Muscle layer of colon (tissue), 2 donors: ENCODE data around the gene RAMP1.
"Not testable (repeated sequence)": the region's sequence is repeated elsewhere in the genome, so short reads cannot be mapped to it uniquely, and the experiment has no call there.

Experiments used
- H3K27ac ChIP-seq: one replicate; pipeline ENCODE4 v1.7.0; 2013; ENCODE audit warnings: low read depth, mild to moderate bottlenecking, low read length, moderate library complexity
- H3K27me3 ChIP-seq, 2 donors: one replicate each; pipeline ENCODE4 v1.7.0; 2013; ENCODE audit warnings: low read length in 2 of 2, mild to moderate bottlenecking in 2 of 2; ENCODE audit not compliant: insufficient read depth in 2 of 2, control insufficient read depth in 1 of 2
- H3K36me3 ChIP-seq: one replicate; pipeline ENCODE4 v1.7.0; 2013; ENCODE audit warnings: mild to moderate bottlenecking, low read length; ENCODE audit not compliant: insufficient read depth
- H3K4me1 ChIP-seq: one replicate; pipeline ENCODE4 v1.7.0; 2013; ENCODE audit warnings: mild to moderate bottlenecking, low read length; ENCODE audit not compliant: insufficient read depth
- H3K4me3 ChIP-seq, 2 donors: one replicate each; pipeline ENCODE4 v1.7.0; 2013; ENCODE audit warnings: low read length in 2 of 2, low read depth in 1 of 2, mild to moderate bottlenecking in 1 of 2, moderate library complexity in 1 of 2
- H3K9ac ChIP-seq: one replicate; pipeline ENCODE4 v1.7.0; 2013; ENCODE audit warnings: low read length
- H3K9me3 ChIP-seq: one replicate; pipeline ENCODE4 v1.7.0; 2013; ENCODE audit warnings: mild to moderate bottlenecking, low read length
- donor health status: abdominal sarcoma.
- donor health status: Adenocarcinoma of cecum.

RAMP1 gene

DNA sequence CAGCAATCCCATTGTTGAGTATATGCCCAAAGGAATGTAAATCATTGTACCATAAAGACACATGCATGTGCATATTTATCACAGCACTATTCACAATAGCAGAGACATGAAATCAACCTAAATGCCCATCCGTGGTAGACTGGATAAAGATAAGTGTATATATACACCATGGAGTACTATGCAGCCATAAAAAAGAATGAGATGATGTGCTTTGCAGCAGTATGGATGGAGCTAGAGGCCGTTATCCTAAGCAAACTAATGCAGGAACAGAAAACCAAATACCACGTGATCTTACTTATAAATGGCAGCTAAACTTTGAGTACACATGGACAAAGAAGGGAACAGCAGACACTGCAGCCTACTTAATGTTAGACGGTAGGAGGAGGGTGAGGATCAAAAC is 18.4 kb upstream of the RAMP1 start:
- Histone ChIP-seq H3K4me3 (no peak overlapping the region), H3K36me3 (no peaks in the 10 kb centered on the region), H3K9me3 (no peaks in the 10 kb centered on the region), H3K4me1 (no peaks in the 10 kb centered on the region), H3K27ac (no peak overlapping the region), H3K9ac (no peak overlapping the region), H3K27me3 (no peaks in the 10 kb centered on the region)

DNA sequence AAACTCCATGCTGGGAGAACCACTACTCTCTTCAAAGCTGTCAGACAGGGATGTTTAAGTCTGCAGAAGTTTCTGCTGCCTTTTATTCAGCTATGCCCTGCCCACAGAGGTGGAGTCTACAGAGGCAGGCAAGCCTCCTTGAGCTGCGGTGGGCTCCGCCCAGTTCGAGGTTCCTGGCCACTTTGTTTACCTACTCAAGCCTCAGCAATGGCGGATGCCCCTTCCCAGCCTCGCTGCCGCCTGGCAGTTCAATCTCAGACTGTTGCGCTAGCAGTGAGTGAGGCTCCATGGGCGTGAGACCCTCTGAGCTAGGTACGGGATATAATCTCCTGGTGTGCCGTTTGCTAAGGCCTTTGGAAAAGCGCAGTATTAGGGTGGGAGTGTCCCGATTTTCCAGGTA is 10.5 kb upstream of the RAMP1 start:
- H3K36me3 ChIP-seq, H3K4me3 ChIP-seq, H3K27ac ChIP-seq, H3K27me3 ChIP-seq, H3K9me3 ChIP-seq, H3K9ac ChIP-seq, H3K4me1 ChIP-seq: not testable (repeated sequence)

DNA sequence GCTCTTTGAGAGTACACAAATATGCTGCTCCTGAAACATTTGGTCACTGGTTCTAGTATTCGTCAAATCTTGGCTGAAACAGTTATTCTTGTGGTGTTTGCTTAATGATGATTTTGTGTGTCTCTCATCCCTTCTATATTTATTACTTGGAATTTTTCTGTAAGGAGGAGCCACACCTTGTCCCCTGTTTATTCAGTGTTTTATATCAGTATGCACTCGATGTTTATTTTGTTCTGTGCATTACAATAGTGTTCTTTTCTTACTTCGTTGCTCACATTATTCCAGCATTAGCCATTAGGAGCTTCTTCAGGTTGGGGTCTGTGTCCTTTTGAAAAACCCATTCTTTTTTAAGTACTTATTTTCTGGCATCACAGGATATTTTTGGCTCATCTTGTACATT is 5.1 kb upstream of the RAMP1 start:
- peaks cover 7% of the 10 kb centered on the region for H3K4me1 ChIP-seq
- no peaks in the 10 kb centered on the region for H3K9me3 ChIP-seq
- no peak overlapping the region for H3K4me3 ChIP-seq
- no peaks in the 10 kb centered on the region for H3K36me3 ChIP-seq
- no peak overlapping the region for H3K9ac ChIP-seq
- H3K27me3 ChIP-seq, result no peaks in the 10 kb centered on the region
- H3K27ac ChIP-seq, result no peak overlapping the region

DNA sequence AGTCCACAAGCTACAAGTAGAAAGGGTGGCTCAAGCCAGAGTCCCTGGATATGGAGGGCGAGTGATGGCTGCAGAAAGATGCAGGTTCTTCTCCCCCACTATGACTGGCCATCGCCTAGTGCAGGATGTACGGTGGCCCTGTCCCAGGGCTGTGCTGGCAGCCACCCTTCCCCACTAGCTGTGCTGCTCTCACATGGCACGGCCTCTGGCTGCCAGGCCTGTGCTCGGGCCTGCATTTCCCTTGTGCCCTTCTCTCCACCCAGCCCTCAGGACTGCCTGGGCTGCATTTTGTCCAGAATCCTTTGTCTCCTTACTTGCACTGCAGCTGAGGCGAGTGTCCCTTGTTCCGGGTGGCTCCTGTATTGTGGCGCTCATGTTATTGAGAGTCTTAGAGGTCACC is 1.6 kb upstream of the RAMP1 start:
- Histone ChIP-seq H3K4me3 (no peak overlapping the region), H3K27me3 (no peaks in the 10 kb centered on the region), H3K9ac (no peak overlapping the region)

DNA sequence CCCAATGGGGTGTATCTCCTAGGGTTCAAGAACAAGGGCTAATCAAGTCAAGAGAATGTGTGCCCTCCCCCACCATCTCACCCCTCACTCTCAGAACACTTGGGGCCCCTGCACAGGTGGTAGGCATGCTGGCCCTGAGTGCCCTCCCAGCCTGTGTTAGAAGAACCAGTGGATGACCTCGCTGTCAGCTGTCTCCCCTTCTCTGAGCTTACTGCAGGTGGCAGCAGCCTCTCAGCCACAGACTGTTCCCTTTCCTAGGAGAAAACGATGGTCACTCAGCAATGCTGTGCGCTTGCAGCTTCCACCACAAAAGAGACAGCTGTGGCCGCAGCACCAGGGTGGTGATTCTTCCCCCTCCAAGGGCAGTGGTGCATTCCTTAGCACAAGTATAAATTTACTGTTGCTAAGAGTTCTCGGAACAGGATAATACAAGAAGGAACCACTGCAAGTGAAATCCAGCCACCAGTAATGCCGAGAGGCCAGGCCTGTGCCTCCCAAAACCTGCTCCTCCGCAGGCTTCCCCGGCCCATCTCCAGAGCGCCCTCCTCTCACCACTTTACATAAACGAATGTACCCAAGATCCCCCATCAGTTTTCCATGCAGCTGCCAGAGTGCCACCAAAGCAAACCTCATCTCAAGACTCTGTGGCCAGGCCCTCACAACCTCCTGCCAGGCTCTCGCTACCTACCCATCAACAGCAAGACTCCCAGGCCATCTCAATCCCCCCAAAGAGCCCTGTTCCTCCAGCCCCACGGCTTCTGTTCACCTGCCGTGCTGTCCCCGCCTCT is 935 bp upstream of the RAMP1 start:
- no peaks in the 10 kb centered on the region for H3K9me3 ChIP-seq
- no peaks in the 10 kb centered on the region for H3K36me3 ChIP-seq
- no peaks in the 10 kb centered on the region for H3K27me3 ChIP-seq
- peaks cover 26% of the 10 kb centered on the region for H3K4me1 ChIP-seq
- peak overlapping the region; percentile 41 to 60 for H3K4me3 ChIP-seq
- peak overlapping the region; percentile 12 for H3K9ac ChIP-seq
- peak overlapping the region; percentile 93 for H3K27ac ChIP-seq

More for the DNA sequence above, 1.6 kb upstream of the RAMP1 start:
- no peak overlapping the region for H3K27ac ChIP-seq
- peaks cover 19% of the 10 kb centered on the region for H3K4me1 ChIP-seq
- H3K9me3 ChIP-seq, result no peaks in the 10 kb centered on the region
- no peaks in the 10 kb centered on the region for H3K36me3 ChIP-seq

DNA sequence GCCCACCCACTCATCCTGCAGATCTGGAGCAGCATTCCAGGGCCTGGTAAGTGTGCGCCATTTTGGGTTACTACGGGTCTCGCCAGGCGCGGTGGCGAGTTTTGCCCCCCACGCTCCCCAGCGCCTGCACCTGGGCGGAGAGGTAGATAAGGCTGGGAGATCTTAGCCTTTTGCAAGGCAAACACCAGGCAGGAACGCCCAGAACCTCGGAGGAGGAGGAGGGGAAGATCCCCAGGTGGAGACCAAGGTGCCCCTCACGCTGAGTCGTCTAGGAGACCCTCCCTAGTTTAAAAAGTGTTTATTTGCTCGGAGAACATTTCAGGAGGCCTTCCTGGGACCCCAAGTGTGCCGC is 365 bp upstream of the RAMP1 start:
- Histone ChIP-seq H3K36me3 (no peaks in the 10 kb centered on the region), H3K27me3 (no peaks in the 10 kb centered on the region), H3K9ac (peak overlapping the region; percentile 12)

DNA sequence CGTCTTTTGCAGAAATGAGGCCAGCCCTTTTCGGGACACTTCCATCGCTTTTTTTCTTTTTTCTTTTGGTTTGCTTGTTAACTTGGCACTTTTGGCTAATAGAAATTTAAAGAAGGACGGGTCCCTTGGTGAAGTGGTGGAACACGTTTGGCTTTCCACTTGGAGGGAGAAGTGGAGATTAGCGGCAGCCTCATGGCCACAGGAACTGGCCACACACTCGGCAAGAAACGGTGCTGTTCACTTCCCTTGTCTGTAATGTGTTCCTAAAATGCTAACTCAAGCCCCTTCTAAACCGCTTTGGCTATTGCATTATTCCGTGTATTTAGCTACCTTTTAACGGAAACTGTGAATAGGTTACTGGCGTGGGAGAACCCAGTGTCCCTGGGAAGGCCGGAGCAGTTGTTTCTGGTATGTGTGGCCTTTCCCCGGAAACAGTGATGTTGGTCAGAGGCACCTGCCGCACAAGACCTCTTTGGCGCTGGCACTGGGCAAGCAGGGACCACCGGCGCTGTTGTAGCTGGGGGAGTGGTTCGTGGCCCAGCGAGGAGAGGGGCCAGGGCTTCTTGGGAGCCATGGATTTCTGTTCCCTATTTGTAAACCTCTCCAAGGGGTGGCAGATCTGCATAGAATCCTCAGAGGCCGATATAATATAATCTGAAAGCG is 981 bp downstream of the RAMP1 start:
- Histone ChIP-seq H3K36me3 (no peaks in the 10 kb centered on the region), H3K9me3 (no peaks in the 10 kb centered on the region), H3K27ac (peak overlapping the region; percentile 71), H3K27me3 (no peaks in the 10 kb centered on the region), H3K4me1 (peaks cover 45% of the 10 kb centered on the region), H3K4me3 (peak overlapping the region; percentile 67 to 71), H3K9ac (peak overlapping the region; percentile 83)

More for the DNA sequence above, 365 bp upstream of the RAMP1 start:
- H3K27ac ChIP-seq, result peak overlapping the region; percentile 93
- no peaks in the 10 kb centered on the region for H3K9me3 ChIP-seq
- H3K4me1 ChIP-seq, result peaks cover 32% of the 10 kb centered on the region
- H3K4me3 ChIP-seq, result peak overlapping the region; percentile 41 to 60

DNA sequence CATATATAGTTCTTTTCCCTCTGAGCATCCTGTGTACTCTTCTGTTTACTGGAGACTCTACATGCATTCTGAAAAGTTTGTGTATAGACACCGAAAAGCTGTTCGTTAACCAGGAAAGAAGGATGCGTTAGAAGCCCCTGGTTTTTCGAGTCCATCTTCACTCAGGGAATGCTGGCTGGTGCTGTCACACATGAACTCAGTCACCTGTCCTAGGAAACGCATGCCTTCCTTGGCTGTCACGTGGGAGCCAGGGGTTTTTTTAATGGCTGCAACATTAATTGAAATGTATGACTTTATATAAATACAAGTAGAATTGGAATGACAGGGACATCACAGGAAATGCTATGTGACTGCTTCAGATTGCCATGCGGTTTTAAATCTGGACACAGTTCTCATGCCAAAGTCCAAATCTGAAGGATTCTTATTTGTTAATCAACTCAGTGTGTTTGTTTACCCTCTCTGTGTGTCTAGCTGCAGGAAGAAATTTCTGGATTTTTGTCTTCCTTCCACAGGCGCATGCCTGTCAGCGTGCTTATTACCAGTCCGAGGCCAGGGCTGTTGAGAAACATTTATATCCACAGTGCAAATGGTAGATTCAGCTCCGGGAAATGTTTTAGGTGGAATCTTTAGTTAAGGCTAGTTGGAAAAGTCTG is 2.6 kb downstream of the RAMP1 start:
- Histone ChIP-seq H3K4me3 (no peak overlapping the region), H3K27ac (peak overlapping the region; percentile 83), H3K4me1 (peaks cover 60% of the 10 kb centered on the region), H3K27me3 (no peaks in the 10 kb centered on the region), H3K36me3 (peaks cover under 1% of the 10 kb centered on the region), H3K9ac (no peak overlapping the region), H3K9me3 (no peaks in the 10 kb centered on the region)

DNA sequence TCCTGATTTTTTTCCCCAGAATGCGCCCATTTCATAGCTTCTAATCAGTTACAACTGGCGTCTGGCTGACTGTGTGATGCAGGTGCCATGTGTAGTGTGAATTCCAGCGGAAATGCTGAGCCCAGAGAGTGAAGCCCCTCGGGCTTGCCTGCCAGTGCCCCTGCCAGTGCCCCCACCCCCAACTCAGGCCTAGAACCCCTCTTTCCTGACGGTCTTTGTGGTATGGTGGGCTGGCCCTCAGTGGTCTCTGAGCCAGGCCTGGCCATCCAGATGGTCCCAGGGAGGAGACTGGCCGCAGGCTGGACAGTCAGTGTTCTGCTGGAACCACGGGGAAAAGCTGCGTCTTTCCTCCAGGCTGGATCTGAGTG is 3.1 kb downstream of the RAMP1 start:
- Histone ChIP-seq H3K36me3 (peaks cover 5% of the 10 kb centered on the region), H3K4me3 (peak overlapping the region in 1 of 2 donors; percentile 20), H3K27me3 (no peaks in the 10 kb centered on the region), H3K9me3 (no peaks in the 10 kb centered on the region), H3K4me1 (peaks cover 65% of the 10 kb centered on the region), H3K9ac (peak overlapping the region; percentile 53), H3K27ac (peak overlapping the region; percentile 83)

DNA sequence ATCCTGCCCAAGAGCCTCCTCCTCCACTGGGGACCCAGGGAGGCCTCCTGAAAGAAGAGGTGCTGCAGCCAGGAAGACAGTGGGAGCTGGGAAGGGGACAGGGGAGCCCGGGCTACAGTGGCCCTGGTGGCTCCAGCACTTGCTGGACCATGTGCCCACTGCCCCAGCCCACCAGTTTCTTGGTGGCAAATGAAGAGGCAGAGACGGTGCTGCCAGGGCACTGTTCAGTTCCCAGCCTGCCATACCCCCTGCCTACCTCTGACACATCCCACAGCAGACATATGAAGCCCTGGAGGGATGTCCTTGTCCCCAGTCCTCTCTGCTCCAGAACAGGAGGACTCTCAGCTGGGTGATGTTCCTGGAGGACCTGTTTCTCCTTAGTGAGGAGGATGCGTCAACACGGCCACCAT is 3.7 kb downstream of the RAMP1 start:
- no peaks in the 10 kb centered on the region for H3K27me3 ChIP-seq
- peak overlapping the region in 1 of 2 donors; percentile 20 for H3K4me3 ChIP-seq
- peak overlapping the region; percentile 83 for H3K27ac ChIP-seq
- peaks cover 71% of the 10 kb centered on the region for H3K4me1 ChIP-seq
- peak overlapping the region; percentile 53 for H3K9ac ChIP-seq
- peaks cover 9% of the 10 kb centered on the region for H3K36me3 ChIP-seq
- no peaks in the 10 kb centered on the region for H3K9me3 ChIP-seq

DNA sequence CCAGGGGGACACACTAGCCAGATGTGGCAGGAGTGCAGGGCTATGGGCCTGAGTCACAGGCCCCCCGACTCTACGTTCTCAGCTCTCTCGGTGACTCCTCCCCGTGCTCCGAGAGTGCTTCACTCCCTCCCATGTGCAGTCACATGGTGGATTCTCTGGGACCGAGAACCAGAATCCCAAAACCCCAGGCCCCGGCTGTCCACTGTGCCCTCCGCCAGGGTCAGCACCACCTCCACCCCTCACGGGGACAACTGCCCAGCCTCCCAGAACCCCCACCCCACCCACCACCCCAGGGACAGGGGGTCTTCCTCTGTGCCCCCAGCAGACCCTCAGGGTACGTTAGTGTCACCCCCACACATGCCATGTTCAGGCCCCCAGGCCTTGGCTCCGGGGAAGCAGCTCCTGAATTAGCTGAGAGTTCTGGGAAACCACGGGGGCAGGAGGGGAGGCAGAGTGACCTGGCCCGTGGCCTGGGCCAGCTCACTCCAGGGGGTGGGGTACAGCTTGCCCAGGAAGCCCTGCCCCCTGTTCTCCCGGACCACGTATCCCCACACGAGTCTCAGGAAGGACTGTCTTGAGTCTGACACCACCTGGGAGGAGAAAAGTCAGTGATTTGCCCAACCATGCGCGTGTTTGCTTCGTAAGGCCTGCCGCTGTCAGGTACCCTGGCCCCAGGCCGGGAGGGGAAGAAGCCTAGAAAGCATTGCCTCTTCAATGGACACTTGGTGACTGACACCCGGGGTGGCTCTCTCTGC is 4.4 kb downstream of the RAMP1 start:
- Histone ChIP-seq H3K27me3 (no peaks in the 10 kb centered on the region), H3K9me3 (no peaks in the 10 kb centered on the region), H3K4me3 (peak overlapping the region in 1 of 2 donors; percentile 45), H3K4me1 (peaks cover 74% of the 10 kb centered on the region), H3K27ac (peak overlapping the region; percentile 83), H3K9ac (peak overlapping the region; percentile 53), H3K36me3 (peaks cover 9% of the 10 kb centered on the region)
